GM20431 (cell line): ENCODE measurements around the gene ZNF91.
"Not testable (repeated sequence)": the region's sequence is repeated elsewhere in the genome, so short reads cannot be mapped to it uniquely, and the experiment has no call there.

Source experiments
- in situ Hi-C: fragments of 300-500 bp; cut with MseI, MboI; formaldehyde crosslinking; loops from one replicate; pipeline ENCODE4 v1.15.0; 2020; ENCODE audit warnings: low sequenced_read_pairs; ENCODE audit not compliant: unreplicated experiment

The ZNF91 gene

DNA sequence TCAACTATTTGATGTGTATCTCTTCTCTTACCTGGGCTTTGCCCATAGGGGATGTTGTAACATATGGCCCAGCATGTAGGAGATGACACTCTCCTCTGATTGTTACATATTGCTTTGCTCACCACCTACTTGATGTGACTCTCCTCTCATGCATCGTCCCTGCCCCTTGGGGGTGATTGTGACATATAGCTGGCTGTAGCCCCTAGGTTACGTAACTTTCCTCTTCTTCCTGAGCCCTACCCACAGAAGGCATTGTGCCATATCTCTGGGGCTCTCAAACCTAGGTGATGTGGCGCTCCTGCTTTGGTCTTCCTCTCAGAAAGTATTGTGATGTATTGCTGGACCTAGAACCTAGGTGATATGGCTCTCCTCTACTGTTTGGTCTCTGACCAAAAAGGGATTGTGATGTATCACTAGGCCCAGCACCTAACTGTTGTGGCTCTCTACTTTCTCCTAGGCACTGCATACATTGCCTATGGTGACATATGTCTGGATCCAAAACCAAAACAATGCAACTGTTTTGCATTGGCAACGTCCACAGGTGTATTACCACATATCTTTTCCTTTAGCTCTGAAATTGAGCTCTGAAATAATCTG, 73.2 kb downstream of the ZNF91 start:
- in situ Hi-C loops: no loop called here

DNA sequence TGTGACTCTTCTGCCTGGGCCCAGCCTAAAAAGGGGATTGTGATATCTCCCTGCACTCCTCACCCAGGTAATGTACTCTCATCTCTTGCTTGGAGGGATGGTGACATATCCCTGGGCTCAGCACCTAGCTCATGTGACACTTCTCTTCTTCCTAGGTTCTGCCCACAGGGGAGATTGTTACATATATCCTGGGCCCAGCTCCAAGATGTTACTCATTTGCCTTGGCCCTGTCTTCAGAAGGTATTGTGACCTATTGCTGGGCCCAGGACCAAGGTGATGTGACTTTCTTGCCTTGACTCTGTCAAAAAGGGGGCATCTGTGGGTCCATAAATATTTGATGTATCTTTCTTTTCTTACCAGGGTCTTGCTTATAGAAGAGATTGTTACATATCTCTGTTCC, 73.9 kb downstream of the ZNF91 start:
- in situ Hi-C loops: not testable (repeated sequence)

DNA sequence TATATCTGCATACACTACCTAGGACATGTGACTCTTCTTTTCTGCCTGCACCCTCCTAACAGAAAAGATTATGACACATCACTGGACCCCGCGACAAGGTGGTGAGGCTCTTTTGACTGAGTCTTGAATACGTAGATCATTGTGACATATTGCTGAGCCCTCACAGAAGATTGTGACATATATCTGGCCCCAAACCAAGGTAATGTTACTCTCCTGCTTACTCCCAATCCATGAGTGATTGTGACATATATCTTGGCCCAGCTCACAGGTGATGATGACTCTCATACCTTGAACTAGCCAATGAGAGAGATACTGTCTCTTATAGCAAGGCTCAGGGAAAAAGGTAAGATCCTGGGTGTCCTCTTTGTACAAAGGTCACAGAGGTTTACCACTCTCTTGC, 75.7 kb downstream of the ZNF91 start:
- in situ Hi-C loops: not testable (repeated sequence)

DNA sequence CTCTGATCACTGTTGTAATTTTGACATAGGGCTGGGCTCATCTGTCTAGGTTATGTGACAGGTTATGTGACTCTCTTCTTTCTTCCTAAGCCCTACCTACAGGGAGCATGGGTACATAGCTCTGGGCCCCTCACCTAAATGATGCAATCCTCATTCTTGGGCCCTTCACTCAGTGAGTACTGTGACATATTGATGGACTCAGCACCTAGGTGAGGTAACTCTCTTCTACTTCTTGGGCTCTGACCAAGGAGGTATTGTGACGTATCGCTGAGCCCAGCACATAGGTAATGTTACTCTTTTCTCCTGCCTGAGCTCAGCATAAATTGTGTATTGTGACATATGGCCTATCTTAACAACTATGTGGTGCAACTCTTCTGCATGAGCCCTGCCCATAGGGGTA, 76.3 kb downstream of the ZNF91 start:
- in situ Hi-C loops: not testable (repeated sequence)

DNA sequence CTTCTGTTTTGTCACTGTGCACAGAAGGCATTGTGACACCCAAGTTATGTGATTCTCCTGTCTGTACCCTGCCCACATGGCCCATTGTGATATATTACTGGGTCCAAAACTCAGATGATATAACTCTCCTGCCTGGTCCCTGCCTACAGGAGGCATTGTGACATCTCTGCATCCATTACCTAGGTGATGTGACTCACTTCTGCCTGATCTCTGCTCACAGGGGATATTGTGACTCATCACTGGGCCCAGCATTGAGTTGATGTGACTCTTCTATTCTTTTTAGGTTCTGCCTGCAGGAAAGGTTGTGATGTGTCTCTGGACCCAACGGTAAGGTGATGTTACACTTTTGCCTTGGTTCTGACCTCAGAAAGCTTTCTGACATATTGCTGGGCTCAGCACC, 77.1 kb downstream of the ZNF91 start:
- in situ Hi-C loops: no loop called here

DNA sequence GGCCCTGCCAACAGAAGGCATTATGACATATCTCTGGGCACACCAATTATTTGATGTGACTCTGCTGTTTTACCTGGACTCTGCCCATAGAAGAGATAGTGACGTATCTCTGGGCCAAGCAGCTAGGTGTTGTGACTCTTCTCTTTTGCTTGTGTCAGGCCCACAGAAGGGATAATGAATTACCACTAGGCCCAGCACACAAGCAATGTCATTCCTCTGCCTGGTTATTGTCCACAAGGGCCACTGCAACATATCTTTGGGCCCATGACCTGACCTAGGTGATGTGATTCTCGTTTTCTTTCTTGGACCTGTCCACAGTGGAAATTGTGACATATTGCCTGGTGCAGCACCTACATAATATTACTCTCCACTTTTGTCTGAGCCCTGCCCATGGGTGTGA, 80.0 kb downstream of the ZNF91 start:
- in situ Hi-C loops: no loop called here

DNA sequence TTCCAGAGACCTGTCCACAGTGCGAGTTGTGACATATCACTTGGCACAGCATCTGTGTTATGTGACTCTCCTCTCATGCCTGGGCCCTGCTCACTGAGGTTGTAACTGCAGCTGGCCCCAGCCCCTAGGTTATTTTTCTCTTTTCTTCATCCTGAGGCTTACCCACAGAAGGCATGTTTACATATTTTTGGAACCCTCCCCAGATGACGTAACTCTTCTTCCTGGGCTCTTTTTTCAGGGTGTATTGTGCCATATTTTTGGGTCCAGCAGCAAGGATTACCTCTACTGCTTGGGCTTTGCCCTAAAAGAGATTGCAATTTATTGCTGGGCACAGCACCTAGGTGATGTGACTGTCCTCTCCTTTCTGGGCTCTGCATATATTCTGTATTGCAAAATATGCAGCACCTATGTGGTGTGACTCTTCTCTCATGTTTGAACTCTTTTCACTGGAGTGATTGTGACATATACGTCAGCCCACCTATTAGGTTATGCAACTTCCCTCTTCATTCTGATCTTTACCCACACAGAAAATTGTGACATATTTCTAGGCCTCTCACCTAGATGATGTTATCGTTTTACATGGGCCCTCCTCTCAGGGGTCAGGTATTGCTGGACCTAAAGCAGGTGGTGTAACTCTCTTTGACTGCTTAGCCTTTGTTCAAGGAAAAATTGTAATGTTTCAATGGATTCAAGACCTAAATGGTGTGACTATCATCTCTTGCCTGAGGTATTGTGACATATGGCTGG, 80.6 kb downstream of the ZNF91 start:
- in situ Hi-C loops: no loop called here

DNA sequence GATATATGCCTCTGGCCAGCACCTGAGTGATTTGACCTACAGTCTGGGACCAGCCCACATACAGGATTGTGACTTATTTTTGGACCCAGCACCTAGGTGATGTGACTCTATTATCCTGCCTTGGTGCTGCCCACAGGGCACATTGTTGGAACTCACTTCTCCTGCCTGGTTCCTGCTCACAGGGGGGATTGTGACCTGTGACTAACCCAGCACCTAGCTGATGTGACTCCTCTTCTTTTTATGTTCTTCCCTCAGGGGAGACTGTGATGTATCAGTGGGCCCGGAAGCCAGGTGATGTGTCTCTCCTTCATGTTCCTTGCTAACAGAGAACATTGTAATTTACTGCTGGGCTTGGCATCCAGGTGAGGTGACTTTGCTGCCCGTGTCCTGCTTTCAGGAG, 82.1 kb downstream of the ZNF91 start:
- in situ Hi-C loops: no loop called here

DNA sequence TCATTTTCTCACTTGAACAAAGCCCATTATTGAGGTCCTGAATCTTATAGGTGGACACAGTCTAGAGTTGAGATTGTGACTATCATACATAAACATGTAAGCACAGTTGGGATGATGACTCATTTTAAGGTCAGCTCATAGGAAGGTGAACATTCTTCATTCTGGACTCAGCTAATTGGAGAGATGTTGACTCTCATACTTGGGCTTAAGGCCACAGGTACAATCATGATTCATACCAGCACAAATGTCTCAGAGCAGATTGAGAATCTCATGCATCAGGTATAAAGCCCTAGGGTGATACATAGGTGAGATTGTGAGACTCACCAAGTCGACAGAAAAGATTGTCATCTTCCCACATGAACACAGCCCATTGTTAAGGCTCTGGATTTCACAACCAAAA, 82.8 kb downstream of the ZNF91 start:
- in situ Hi-C loops: no loop called here

DNA sequence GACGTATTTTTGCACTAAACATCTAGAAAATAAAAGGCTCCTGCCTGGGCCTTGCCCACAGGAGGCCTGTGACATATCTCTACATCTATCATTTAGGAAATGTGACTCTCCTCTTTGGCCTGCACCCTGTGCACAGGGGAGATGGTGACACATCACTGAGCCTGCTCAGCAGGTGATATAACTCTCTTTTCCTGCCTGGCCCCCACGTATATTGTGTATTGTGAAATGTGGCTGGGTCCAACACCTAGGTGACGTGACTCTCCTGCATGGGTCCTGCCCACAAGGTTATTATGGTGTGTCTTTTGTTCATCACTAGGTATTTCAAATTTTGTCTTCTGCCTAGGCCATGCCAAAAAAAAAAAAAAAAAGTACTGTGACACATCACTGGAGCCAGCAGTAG, 83.7 kb downstream of the ZNF91 start:
- in situ Hi-C loops: no loop called here

DNA sequence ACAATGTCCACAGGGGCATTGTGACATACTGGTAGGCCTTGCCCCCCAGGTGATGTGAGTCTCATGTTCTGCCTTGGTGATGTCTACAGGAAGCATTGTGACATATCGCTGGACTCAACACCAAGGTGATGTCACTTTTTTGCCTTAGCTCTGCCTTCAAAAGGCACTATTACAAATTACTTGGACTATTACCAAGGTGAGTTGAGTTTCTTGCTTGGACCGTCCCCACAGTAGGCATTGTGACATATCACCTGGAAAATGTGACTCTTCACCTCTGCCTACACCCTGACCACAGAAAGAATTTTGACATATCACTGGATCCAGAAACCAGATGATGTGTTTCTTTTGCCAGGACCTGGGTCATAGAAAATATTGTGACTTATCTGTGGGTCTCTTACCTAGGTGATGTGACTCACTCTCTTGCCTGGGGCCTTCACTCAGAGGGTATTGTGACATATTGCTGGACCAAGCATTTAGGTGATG, 84.5 kb downstream of the ZNF91 start:
- in situ Hi-C loops: no loop called here

DNA sequence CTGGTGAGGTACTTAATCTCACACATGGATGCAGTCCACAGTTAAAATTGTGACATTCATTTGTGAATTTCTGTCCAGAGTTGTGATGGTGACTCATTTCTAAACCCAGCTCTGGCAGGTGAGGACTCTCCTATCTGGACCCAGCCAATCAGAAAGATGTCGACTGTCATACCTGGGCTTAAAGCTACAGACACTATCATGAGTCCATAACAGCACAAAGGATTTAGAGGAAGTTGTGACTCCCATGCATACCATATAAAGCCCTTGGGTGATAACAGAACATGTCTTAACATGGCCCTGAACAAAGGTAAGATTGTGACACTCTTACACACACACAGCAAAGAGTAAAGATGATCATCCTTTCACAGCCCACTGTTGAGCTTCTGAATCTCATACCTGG, 85.3 kb downstream of the ZNF91 start:
- in situ Hi-C loops: no loop called here

DNA sequence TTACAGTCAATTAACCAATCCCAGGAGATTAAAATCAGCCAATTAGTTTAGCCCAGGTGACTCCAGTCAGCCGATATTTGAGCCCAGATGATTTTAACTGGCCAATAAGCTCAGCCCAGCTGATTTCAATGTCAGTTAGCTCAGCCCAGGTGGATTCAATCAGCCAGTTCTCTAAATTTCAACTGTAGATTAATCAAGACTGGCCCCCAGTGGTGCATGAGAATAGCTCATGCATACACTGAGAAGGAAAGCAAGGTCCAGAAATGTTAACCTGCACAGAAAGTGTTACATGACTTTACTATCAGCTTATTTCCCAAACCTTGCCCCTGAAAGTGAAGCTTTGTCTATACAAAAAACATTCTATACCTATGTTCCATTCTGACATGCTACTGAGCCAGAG, 89.7 kb downstream of the ZNF91 start:
- in situ Hi-C loops: no loop called here

DNA sequence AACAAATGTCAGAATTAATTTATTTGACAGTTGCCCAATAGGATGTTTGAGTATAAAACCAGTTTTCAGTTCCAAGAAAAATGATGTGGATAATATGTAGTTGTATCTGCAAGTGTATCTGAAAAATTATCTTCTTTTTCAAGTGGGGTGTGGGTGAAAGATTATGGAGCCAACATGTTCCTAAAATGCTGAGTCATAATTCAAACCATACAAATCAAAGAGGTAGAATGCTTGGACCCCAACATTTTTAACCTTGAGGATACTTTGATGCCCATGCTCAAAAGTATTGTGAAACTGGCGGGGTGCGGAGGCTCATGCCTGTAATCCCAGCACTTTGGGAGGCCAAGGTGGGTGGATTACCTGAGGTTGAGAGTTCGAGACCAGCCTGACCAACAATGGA, 91.0 kb downstream of the ZNF91 start:
- in situ Hi-C loops: no loop called here

DNA sequence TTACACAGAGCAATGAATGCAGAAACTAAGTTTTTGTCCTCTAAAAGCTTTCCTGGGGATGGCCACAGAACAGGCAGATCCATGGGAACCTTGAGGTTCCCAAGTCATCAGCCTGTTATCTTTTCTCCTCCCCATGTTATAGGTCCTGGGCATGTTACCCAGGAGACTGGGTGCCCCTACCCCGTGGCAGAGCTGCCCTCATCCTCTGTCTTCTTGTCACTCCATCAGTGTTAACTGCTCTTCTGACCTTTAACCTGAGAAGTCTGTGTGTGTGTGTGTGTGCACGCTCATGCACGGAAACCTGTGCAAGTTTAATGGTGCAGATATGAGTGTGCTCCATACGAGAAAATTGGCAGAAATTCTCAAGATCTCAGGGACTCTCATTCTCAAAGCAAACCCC, 101.1 kb downstream of the ZNF91 start:
- in situ Hi-C loops: no loop called here

DNA sequence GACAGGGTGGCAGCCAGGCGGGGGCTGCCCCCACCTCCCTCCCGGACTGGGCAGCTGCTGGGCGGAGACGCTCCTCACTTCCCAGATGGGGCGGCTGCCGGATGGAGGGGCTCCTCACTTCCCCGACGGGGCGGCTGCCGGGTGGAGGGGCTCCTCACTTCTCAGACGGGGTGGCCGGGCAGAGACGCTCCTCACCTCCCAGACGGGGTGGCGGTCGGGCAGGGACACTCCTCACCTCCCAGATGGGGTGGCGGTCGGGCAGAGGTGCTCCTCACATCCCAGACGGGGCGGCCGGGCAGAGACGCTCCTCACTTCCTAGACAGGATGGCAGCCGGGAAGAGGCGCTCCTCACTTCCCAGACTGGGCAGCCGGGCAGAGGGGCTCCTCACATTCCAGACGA, 105.3 kb downstream of the ZNF91 start:
- in situ Hi-C loops: not testable (repeated sequence)
